Type B pancreatic cell (in vitro differentiated cells): Measurements from ENCODE around the gene PEX14. TPM values are rescaled to one million over a fixed set of nuclear protein-coding genes. Genes with fewer than 3 reads are reported as not detected.
A peak's percentile ranks its signal among the peaks of the same experiment; 100 is the strongest.

Experiments used
- DNase-seq: peaks from one replicate; pipeline ENCODE4 v3.0.0; 2021; ENCODE audit warnings: mixed read lengths; ENCODE audit not compliant: unreplicated experiment; ENCODE audit errors: extremely low spot score
- H3K27ac Mint-ChIP-seq: 2 replicates; pipeline ENCODE4 v1.8.0; 2021; ENCODE audit warnings: mild to moderate bottlenecking, mixed read lengths
- H3K27me3 Mint-ChIP-seq: 2 replicates; pipeline ENCODE4 v1.8.0; 2021; ENCODE audit warnings: mixed read lengths
- H3K36me3 Mint-ChIP-seq: 2 replicates; pipeline ENCODE4 v1.8.0; 2021; ENCODE audit warnings: mixed read lengths
- H3K4me1 Mint-ChIP-seq: one replicate; pipeline ENCODE4 v1.8.0; 2021; ENCODE audit warnings: mixed read lengths; ENCODE audit not compliant: unreplicated experiment
- H3K4me3 Mint-ChIP-seq: 2 replicates; pipeline ENCODE4 v1.8.0; 2021; ENCODE audit warnings: mild to moderate bottlenecking, mixed read lengths
- H3K9me3 Mint-ChIP-seq: 2 replicates; pipeline ENCODE4 v1.8.0; 2021; ENCODE audit warnings: mixed read lengths
- total RNA-seq: library from RNA; stranded (reverse); gene quantifications from 2 replicates; pipeline ENCODE4 v1.2.1, GENCODE V29; 2021; ENCODE audit warnings: low replicate concordance
- TF ChIP-seq, protein P1 (sequence below): fragments of 200-600 bp; sonication (generic); conservative IDR thresholded peaks from 2 replicates; pipeline ENCODE4 v1.5.0; 2021; ENCODE audit warnings: antibody characterized with exemption, mild to moderate bottlenecking

The PEX14 gene
- total RNA-seq, 1 donor from 2014 or later: 22.5 TPM

DNA sequence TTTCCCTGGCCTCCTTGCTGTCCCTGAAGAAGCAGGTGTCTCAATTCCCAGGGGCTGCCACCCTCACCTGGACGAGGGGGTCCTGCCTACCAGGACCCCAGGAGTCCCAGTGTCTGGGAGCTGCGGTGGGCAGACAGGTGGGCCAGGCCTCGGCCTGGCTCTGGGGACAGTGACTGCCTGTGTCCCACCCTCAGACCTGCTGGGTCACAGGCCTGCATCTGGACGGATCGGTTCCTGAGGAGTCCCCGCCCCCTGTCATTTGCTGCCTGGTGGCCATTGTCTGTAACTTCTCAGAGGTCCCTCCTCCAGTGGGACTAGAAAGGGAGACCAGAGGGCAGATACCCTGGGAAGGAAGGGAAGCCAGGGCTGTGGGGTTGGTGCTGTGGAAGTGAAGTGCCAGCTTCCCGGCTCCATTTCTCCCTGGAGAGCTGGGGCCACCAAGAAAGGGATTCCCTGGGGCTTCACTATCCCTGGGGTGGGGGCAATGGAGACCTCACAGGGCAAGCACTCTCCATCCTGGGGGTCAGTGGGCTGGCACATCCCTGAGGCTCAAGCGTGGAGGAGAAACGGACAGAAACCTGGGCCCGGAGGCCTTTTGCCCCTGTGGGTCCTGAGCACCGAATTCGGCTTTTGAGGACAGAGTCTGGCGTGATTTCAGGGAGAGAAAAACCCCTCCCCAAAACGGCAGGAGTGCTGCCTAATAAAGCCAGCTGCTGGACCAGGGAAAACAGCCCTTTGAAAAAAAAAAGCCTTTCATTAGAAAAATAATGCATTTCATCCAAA is 157.3 kb downstream of the PEX14 start:
- Mint-ChIP-seq H3K27me3 (no peaks in the 10 kb centered on the region), H3K9me3 (no peaks in the 10 kb centered on the region), H3K27ac (peak overlapping the region; percentile 29), H3K36me3 (no peaks in the 10 kb centered on the region), H3K4me1 (peaks cover 6% of the 10 kb centered on the region), H3K4me3 (no peak overlapping the region)
- DNase-seq: no peak
- TF ChIP-seq, protein P1, sequence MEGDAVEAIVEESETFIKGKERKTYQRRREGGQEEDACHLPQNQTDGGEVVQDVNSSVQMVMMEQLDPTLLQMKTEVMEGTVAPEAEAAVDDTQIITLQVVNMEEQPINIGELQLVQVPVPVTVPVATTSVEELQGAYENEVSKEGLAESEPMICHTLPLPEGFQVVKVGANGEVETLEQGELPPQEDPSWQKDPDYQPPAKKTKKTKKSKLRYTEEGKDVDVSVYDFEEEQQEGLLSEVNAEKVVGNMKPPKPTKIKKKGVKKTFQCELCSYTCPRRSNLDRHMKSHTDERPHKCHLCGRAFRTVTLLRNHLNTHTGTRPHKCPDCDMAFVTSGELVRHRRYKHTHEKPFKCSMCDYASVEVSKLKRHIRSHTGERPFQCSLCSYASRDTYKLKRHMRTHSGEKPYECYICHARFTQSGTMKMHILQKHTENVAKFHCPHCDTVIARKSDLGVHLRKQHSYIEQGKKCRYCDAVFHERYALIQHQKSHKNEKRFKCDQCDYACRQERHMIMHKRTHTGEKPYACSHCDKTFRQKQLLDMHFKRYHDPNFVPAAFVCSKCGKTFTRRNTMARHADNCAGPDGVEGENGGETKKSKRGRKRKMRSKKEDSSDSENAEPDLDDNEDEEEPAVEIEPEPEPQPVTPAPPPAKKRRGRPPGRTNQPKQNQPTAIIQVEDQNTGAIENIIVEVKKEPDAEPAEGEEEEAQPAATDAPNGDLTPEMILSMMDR: no peak

DNA sequence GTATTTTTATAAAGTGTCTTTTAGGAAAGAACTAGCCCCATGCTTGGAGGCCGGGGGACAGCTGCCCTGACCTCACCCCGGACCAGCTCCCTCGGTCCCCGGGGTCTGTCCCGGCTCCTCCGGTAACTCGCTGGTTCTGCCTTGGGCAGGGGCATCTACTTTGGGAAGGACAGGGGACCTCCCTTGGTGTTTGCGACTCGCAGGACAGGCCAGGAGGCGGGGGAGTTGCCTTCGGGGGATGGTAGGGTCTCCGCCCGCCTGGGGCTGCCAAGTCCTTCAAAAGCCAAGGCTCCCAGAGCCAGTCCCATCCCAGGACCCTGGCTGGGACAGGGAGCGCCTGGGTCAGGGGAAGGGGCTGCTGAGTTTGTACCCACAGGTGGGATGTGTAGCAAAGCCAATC is 157.9 kb downstream of the PEX14 start:
- no peak overlapping the region for H3K4me3 Mint-ChIP-seq
- no peak overlapping the region for H3K27ac Mint-ChIP-seq
- TF ChIP-seq, protein P1: no peak
- peaks cover 10% of the 10 kb centered on the region for H3K4me1 Mint-ChIP-seq
- no peak for DNase-seq
- H3K36me3 Mint-ChIP-seq: no peaks in the 10 kb centered on the region
- no peaks in the 10 kb centered on the region for H3K9me3 Mint-ChIP-seq
- peaks cover 3% of the 10 kb centered on the region for H3K27me3 Mint-ChIP-seq

DNA sequence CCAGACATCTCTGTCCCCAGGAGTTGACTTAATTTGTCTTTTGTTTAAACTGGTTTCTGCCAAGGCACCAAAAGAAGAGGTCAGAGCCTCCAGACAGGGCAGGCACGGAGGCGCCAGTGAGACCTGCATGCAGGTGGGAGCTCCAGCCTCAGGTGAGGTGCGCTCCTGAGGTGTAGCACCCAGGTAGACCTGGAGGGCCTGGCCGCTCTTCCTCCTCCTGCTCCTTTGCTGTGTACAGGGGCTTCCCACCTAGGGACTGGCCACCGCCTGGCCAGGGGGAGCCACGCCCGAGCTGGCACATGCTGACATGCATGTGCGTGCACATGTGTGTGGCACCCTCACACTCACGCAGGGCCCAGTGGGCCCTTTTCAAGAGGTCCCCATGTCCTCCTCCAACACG is 158.7 kb downstream of the PEX14 start:
- H3K9me3 Mint-ChIP-seq: no peaks in the 10 kb centered on the region
- peaks cover 6% of the 10 kb centered on the region for H3K27me3 Mint-ChIP-seq
- H3K4me3 Mint-ChIP-seq: no peak overlapping the region
- no peak overlapping the region for H3K27ac Mint-ChIP-seq
- TF ChIP-seq, protein P1: no peak
- H3K36me3 Mint-ChIP-seq: no peaks in the 10 kb centered on the region
- no peak for DNase-seq
- peaks cover 10% of the 10 kb centered on the region for H3K4me1 Mint-ChIP-seq

DNA sequence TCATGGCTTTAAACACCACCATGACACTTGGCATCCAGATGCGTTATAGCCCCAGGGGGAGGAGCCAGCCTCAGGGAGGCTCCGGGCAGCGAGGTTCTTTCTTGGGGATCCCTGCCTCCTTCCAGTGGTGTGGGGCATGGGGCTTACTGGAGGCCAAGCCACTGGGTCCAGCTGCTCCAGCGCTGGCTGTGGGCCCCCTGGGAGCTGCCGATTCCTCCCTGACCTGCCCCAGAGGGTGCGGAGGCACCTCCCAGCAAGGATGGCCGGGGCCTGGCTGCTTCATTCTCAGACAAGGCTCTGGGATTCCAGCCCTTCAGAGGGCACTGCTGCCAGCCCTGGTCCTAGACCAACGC is 159.3 kb downstream of the PEX14 start:
- Mint-ChIP-seq H3K27me3 (peaks cover 6% of the 10 kb centered on the region), H3K27ac (no peak overlapping the region), H3K4me1 (peaks cover 10% of the 10 kb centered on the region), H3K36me3 (no peaks in the 10 kb centered on the region), H3K9me3 (no peaks in the 10 kb centered on the region), H3K4me3 (no peak overlapping the region)
- no peak for DNase-seq
- TF ChIP-seq, protein P1: no peak

DNA sequence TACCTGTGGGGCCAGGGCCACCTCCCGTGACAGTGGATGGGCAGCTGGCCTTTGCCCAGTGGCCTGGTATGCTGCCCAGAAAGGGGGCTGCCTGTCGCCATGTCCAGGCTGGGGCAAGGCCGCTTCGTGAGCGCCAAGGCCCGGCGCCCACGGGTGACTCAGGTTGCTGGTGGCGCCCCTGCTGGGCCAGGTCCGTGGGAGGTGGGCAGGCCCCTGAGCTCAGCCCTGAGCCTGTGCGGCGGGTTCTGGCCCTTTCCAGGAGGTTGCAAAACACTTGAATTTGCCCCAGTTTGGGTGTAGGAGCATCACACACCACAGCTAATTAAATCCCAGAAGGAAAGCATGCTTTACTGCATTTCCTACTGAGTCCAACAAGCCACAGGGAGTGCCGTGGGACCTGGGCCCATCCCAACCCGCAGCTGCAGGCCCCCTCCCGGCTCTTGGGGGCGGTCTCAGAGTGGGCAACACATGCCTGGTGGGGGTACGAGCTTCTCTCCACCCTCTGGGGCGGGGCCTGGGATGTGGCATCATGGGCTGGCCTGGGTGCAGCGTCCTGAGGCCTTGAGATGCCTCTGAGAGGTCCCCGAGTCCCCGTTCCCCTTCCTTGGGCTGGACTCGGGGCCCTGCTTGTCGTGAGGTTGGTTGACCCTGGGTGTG is 159.8 kb downstream of the PEX14 start:
- H3K27me3 Mint-ChIP-seq: peaks cover 6% of the 10 kb centered on the region
- TF ChIP-seq, protein P1: no peak
- H3K9me3 Mint-ChIP-seq: no peaks in the 10 kb centered on the region
- no peak for DNase-seq
- H3K4me3 Mint-ChIP-seq: no peak overlapping the region
- peaks cover 10% of the 10 kb centered on the region for H3K4me1 Mint-ChIP-seq
- H3K27ac Mint-ChIP-seq: no peak overlapping the region
- H3K36me3 Mint-ChIP-seq: no peaks in the 10 kb centered on the region
